SK-N-SH treated with all-trans-retinoic acid at 6 μM for 48 hours (cell line): ENCODE measurements around the gene NTPCR.

Experiments used
- PATZ1 ChIP-seq: fragments of 250-450 bp; sonication (Bioruptor Pico); IDR thresholded peaks from 2 replicates; pipeline ENCODE4 v1.8.0; 2020; ENCODE audit warnings: mild to moderate bottlenecking, moderate library complexity, borderline replicate concordance
- ZNF565 ChIP-seq: fragments of 450-650 bp; formaldehyde crosslinking; conservative IDR thresholded peaks from 2 replicates; pipeline ENCODE4 v1.5.0; 2020; ENCODE audit warnings: low read depth, mild to moderate bottlenecking, moderate library complexity
- ZNF70 ChIP-seq: fragments of 450-650 bp; formaldehyde crosslinking; IDR thresholded peaks from 2 replicates; pipeline ENCODE4 v1.5.0; 2020; ENCODE audit warnings: mild to moderate bottlenecking, moderate library complexity

- no peak for TF ChIP-seq ZNF565 (CRISPR knock-in tag)
- no peak for TF ChIP-seq PATZ1 (CRISPR knock-in tag)
- no peak for TF ChIP-seq ZNF70 (CRISPR knock-in tag)
Observed at GRCh38 chr1:232939748-232940147, 10.7 kb upstream of the NTPCR start.
